DND-41 (cell line): ENCODE data around the gene SAP25.

Experiments used
- ATAC-seq: fragments of 200-7000 bp; cut with Tn5 transposase; 3 replicates; pipeline ENCODE4 v1.9.1; 2021; ENCODE audit warnings: low read depth; ENCODE audit not compliant: insufficient read depth
- DNase-seq: peaks from one replicate; pipeline ENCODE4 v3.0.0-alpha.2; 2020
- H2AFZ ChIP-seq: 2 replicates; pipeline ENCODE4 v1.6.0; 2012; ENCODE audit warnings: low read depth, low read length
- H3K27ac ChIP-seq: 2 replicates; pipeline ENCODE4 v1.5.1; 2012; ENCODE audit warnings: low read length, inconsistent platforms
- H3K27me3 ChIP-seq: fragments of 200-600 bp; sonication (generic); 2 replicates; pipeline ENCODE4 v1.6.0; 2012; ENCODE audit warnings: low read length, mild to moderate bottlenecking, inconsistent platforms; ENCODE audit not compliant: insufficient read depth, poor library complexity
- H3K36me3 ChIP-seq: 2 replicates; pipeline ENCODE4 v1.5.1; 2012; ENCODE audit warnings: low read length, inconsistent platforms; ENCODE audit not compliant: insufficient read depth
- H3K4me1 ChIP-seq: 2 replicates; pipeline ENCODE4 v1.5.1; 2012; ENCODE audit warnings: mild to moderate bottlenecking, low read length; ENCODE audit not compliant: insufficient read depth
- H3K4me2 ChIP-seq: 2 replicates; pipeline ENCODE4 v1.6.0; 2012; ENCODE audit warnings: mild to moderate bottlenecking, moderate library complexity, low read length, inconsistent platforms; ENCODE audit not compliant: insufficient read depth
- H3K4me3 ChIP-seq, 2 experiments: fragments of 200-600 bp in 1 of 2; shearing (Covaris generic) in 1 of 2; 2 replicates each; pipeline ENCODE4 v1.5.1; 2012 to 2016; ENCODE audit warnings: inconsistent platforms in 2 of 2, low read length in 2 of 2, mild to moderate bottlenecking in 2 of 2, low read depth in 1 of 2, moderate library complexity in 1 of 2
- H3K79me2 ChIP-seq: 2 replicates; pipeline ENCODE4 v1.6.0; 2012; ENCODE audit warnings: low read length, inconsistent platforms; ENCODE audit not compliant: insufficient read depth
- H3K9ac ChIP-seq: 2 replicates; pipeline ENCODE4 v1.6.0; 2012; ENCODE audit warnings: low read depth, mild to moderate bottlenecking, inconsistent platforms, low read length, moderate library complexity
- H3K9me3 ChIP-seq: 2 replicates; pipeline ENCODE4 v1.5.1; 2012; ENCODE audit warnings: low read length, moderate library complexity, mild to moderate bottlenecking, inconsistent platforms; ENCODE audit not compliant: insufficient read depth, severe bottlenecking
- H4K20me1 ChIP-seq: 2 replicates; pipeline ENCODE4 v1.6.0; 2012; ENCODE audit warnings: low read length; ENCODE audit not compliant: insufficient read depth
- EZH2 ChIP-seq: IDR thresholded peaks from 3 replicates; pipeline ENCODE4 v1.6.1; 2012; ENCODE audit warnings: borderline replicate concordance, low read depth, mild to moderate bottlenecking, moderate library complexity, low read length, inconsistent platforms; ENCODE audit not compliant: severe bottlenecking
- TF ChIP-seq, protein P1 (sequence below): IDR thresholded peaks from 2 replicates; pipeline ENCODE4 v1.5.1; 2012; ENCODE audit warnings: borderline replicate concordance, low read length, moderate library complexity, mild to moderate bottlenecking; ENCODE audit not compliant: poor library complexity, severe bottlenecking; ENCODE audit errors: extremely low read depth

SAP25 gene

DNA sequence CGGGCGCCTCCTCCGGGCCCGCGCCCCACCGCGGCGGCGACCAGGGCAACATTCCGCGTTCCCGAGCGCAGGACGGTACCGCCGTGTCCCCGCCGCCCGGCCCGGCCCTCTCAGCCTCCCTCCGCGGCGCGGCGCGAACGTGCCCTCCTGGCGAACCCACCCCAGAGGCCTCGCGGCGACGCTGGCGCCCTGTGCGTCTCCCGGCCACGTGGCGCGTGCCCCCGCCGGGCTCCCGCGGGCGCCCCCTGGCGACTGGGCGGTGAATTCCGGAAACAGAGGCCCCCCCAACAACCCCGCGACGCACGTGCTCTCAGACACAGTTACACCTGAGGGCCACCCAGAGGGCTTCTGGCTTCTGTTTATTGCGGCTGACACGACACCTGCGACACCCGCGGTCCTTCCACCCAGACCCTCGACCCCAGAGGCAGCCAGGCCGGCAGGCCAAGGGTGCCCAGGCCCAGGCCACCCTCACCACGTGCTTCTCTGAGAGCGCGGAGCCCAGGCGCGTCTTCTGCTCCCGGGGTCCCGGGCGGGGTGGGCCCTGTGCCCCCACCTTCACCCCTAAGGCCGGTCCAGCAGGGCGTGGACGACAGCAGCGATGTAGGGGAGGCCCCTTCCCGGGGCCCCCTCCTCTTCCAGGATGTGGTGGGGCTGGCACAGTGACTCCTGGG is at the start of gene SAP25:
Gene SAP25, minus strand, starts transcription at position 210 of the 671 bp plus-strand sequence. Its CDS starts 158 bp downstream, at position 52.
- no peak within 1 kb of the TSS for H3K4me2 ChIP-seq
- peaks cover 58% of the 10 kb centered on the region for H3K36me3 ChIP-seq
- no peaks in the 10 kb centered on the region for H3K9me3 ChIP-seq
- peaks cover 24% of the 10 kb centered on the region for H3K4me1 ChIP-seq
- H3K27me3 ChIP-seq: peaks cover 9% of the 10 kb centered on the region
- ATAC-seq: no peak
- TF ChIP-seq, protein P1, sequence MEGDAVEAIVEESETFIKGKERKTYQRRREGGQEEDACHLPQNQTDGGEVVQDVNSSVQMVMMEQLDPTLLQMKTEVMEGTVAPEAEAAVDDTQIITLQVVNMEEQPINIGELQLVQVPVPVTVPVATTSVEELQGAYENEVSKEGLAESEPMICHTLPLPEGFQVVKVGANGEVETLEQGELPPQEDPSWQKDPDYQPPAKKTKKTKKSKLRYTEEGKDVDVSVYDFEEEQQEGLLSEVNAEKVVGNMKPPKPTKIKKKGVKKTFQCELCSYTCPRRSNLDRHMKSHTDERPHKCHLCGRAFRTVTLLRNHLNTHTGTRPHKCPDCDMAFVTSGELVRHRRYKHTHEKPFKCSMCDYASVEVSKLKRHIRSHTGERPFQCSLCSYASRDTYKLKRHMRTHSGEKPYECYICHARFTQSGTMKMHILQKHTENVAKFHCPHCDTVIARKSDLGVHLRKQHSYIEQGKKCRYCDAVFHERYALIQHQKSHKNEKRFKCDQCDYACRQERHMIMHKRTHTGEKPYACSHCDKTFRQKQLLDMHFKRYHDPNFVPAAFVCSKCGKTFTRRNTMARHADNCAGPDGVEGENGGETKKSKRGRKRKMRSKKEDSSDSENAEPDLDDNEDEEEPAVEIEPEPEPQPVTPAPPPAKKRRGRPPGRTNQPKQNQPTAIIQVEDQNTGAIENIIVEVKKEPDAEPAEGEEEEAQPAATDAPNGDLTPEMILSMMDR: no peak
- TF ChIP-seq EZH2: no peak
- H3K79me2 ChIP-seq: no peaks in the 10 kb centered on the region
- peaks cover 31% of the 10 kb centered on the region; the same call in 1 of the 2 replicates for H4K20me1 ChIP-seq
- no peak within 1 kb of the TSS for H3K4me3 ChIP-seq
- no peak within 1 kb of the TSS for H3K27ac ChIP-seq
- H2AFZ ChIP-seq: no peak within 1 kb of the TSS
- no peak for DNase-seq
- no peak within 1 kb of the TSS for H3K9ac ChIP-seq

- H3K9me3 ChIP-seq: no peaks in the 10 kb centered on the region
- no peak overlapping the region for H3K9ac ChIP-seq
- H3K36me3 ChIP-seq: no peaks in the 10 kb centered on the region
- no peak for DNase-seq
- H3K27ac ChIP-seq: no peak overlapping the region
- no peak overlapping the region for H3K4me2 ChIP-seq
- H4K20me1 ChIP-seq: no peaks in the 10 kb centered on the region
- TF ChIP-seq, protein P1: no peak
- no peak for TF ChIP-seq EZH2
- ATAC-seq: no peak
- no peak overlapping the region for H3K4me3 ChIP-seq
- peaks cover 7% of the 10 kb centered on the region for H3K4me1 ChIP-seq
- no peak overlapping the region for H2AFZ ChIP-seq
- H3K27me3 ChIP-seq: no peaks in the 10 kb centered on the region
- H3K79me2 ChIP-seq: no peaks in the 10 kb centered on the region
These were observed 47.9 kb upstream of the SAP25 start for GRCh38 chr7:100621554-100621953.

DNA sequence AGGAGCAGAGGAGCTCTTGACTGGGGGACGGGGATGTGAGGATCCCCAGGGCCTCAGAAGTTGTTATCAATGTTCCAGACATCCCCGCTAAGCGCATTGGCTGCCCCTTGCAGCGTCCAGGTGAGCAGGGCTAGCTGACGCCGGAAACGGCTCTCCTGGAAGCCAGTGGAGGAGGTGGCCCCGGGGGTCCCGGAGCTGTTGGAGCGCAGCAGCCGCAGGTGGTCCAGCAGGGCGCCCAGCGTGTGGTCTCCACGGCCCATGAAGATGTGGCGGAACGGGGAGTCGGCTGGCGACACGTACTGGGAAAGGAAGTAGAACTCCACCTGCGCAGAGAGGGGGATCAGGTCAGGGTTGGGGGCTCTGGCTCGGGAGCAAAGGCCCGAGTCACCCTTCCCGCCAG is 47.1 kb upstream of the SAP25 start:
- Histone ChIP-seq H3K27ac (no peak overlapping the region), H3K4me2 (no peak overlapping the region), H3K4me3 (no peak overlapping the region), H3K9me3 (no peaks in the 10 kb centered on the region), H3K36me3 (no peaks in the 10 kb centered on the region), H3K4me1 (no peaks in the 10 kb centered on the region), H4K20me1 (no peaks in the 10 kb centered on the region), H3K9ac (no peak overlapping the region), H2AFZ (no peak overlapping the region), H3K79me2 (no peaks in the 10 kb centered on the region), H3K27me3 (no peaks in the 10 kb centered on the region)
- DNase-seq (no peak), ATAC-seq (no peak)
- TF ChIP-seq, protein P1: no peak
- no peak for TF ChIP-seq EZH2
